K562 (cell line): ENCODE data around the gene LZTR1. TPM values are rescaled to one million over a fixed set of nuclear protein-coding genes. Genes with fewer than 3 reads are reported as not detected.

ENCODE experiments used
- ATAC-seq: fragments of 200-7000 bp; cut with Tn5 transposase; 3 replicates; pipeline ENCODE4 v1.9.1; 2020; ENCODE audit warnings: moderate library complexity
- BruUV-seq: library from RNA; stranded (reverse); fragments of 400-500 nt; replicated peaks from 2 replicates; lab custom pipeline; 2021; lab: Mats Ljungman, UMichigan
- CTCF ChIA-PET: fragments of 300-600 bp; formaldehyde crosslinking; extraction: SDS; loops from one replicate; lab custom pipeline; 2021; ENCODE audit warnings: low intra/inter-chr PET ratio; lab: Yijun Ruan, JAX
- POLR2A ChIA-PET: fragments of 300-600, 350-650 bp; sonication (Branson Sonifier 250); formaldehyde crosslinking; extraction: SDS; loops from one replicate; lab custom pipeline; 2021; ENCODE audit warnings: antibody characterized with exemption, inconsistent platforms; lab: Yijun Ruan, JAX
- DNase-seq, 4 experiments: peaks; one replicate each; pipeline versions ENCODE4 v3.0.0 to v3.0.0-alpha.2; 2011 to 2018; ENCODE audit warnings: low spot score in 3 of 4, mixed read lengths in 3 of 4; ENCODE audit errors: extremely low read depth in 1 of 4
- FAIRE-seq: peaks from 2 replicates; lab custom pipeline; 2011; peaks lifted over from hg19 to GRCh38; lab: Jason Lieb, UNC
- H2AFZ ChIP-seq: 2 replicates; pipeline ENCODE4 v1.6.0; 2011; ENCODE audit warnings: low read depth, low read length, control low read depth, inconsistent platforms
- H3K27ac ChIP-seq: fragments of 200-600 bp; 3 replicates; pipeline ENCODE4 v1.8.0; 2011; ENCODE audit warnings: low read depth, mild to moderate bottlenecking, control low read depth, inconsistent platforms, low read length, moderate library complexity, mixed read lengths; ENCODE audit errors: extremely low read depth
- H3K27me3 ChIP-seq, 2 experiments: fragments of 300-600 bp in 1 of 2; 2 replicates in 1 of 2; 3 replicates in 1 of 2; pipeline versions ENCODE4 v1.6.0 to v1.8.0; 2011; ENCODE audit warnings: inconsistent platforms in 2 of 2, low read length in 2 of 2, mild to moderate bottlenecking in 1 of 2, mixed read lengths in 1 of 2, moderate library complexity in 1 of 2; ENCODE audit not compliant: control insufficient read depth in 2 of 2, insufficient read depth in 2 of 2
- H3K36me3 ChIP-seq: fragments of 300-600 bp; 3 replicates; pipeline ENCODE4 v1.8.0; 2011; ENCODE audit warnings: mild to moderate bottlenecking, low read length, inconsistent platforms; ENCODE audit not compliant: control insufficient read depth, insufficient read depth
- H3K4me1 ChIP-seq, 2 experiments: fragments of 200-600 bp in 1 of 2; replicated peaks in 1 of 2; 2 replicates in 1 of 2; 3 replicates in 1 of 2; pipeline versions ENCODE4 v1.5.1 to v1.8.0; 2011; ENCODE audit warnings: inconsistent platforms in 2 of 2, low read length in 2 of 2, mild to moderate bottlenecking in 1 of 2, mixed read lengths in 1 of 2, moderate library complexity in 1 of 2; ENCODE audit not compliant: control insufficient read depth in 2 of 2, insufficient read depth in 2 of 2
- H3K4me2 ChIP-seq: 2 replicates; pipeline ENCODE4 v1.6.1; 2011; ENCODE audit warnings: low read length, control low read depth, inconsistent platforms, mixed read lengths; ENCODE audit not compliant: insufficient read depth
- H3K4me3 ChIP-seq: fragments of 200-600 bp; sonication (generic), shearing (Covaris generic); 2 replicates; pipeline ENCODE4 v1.5.1; 2016; ENCODE audit warnings: control low read depth, inconsistent platforms
- H3K79me2 ChIP-seq: fragments of 200-600 bp; 3 replicates; pipeline ENCODE4 v1.8.0; 2011; ENCODE audit warnings: low read length, inconsistent platforms; ENCODE audit not compliant: control insufficient read depth, insufficient read depth
- H3K9ac ChIP-seq, 2 experiments: 2 replicates each; pipeline versions ENCODE4 v1.6.0 to v1.6.1; 2011; ENCODE audit warnings: low read depth in 2 of 2, low read length in 2 of 2, control low read depth in 1 of 2, inconsistent platforms in 1 of 2, mild to moderate bottlenecking in 1 of 2, mixed read lengths in 1 of 2; ENCODE audit not compliant: insufficient read depth in 1 of 2
- H3K9me1 ChIP-seq: one replicate; pipeline ENCODE4 v1.6.0; 2011; ENCODE audit warnings: inconsistent platforms, mild to moderate bottlenecking, low read length, moderate library complexity; ENCODE audit not compliant: control insufficient read depth, insufficient read depth
- H3K9me3 ChIP-seq: replicated peaks from 2 replicates; pipeline ENCODE4 v1.5.1; 2011; ENCODE audit warnings: low read depth, low read length, inconsistent platforms; ENCODE audit not compliant: control insufficient read depth, insufficient read depth
- H4K20me1 ChIP-seq: replicated peaks from 2 replicates; pipeline ENCODE4 v1.6.1; 2011; ENCODE audit warnings: low read length, inconsistent platforms, mixed read lengths; ENCODE audit not compliant: control insufficient read depth, insufficient read depth
- E2F4 ChIP-seq: sonication (generic); formaldehyde crosslinking; IDR thresholded peaks from 2 replicates; pipeline ENCODE4 v1.8.0; 2022; ENCODE audit warnings: mild to moderate bottlenecking, low read depth, missing genetic modification reagents
- HMGXB4 ChIP-seq: sonication (generic); formaldehyde crosslinking; IDR thresholded peaks from 2 replicates; pipeline ENCODE4 v1.8.1; 2023; ENCODE audit warnings: mild to moderate bottlenecking, missing genetic modification reagents
- IFI16 ChIP-seq: fragments of 250-450 bp; sonication (Bioruptor Pico); IDR thresholded peaks from 2 replicates; pipeline ENCODE4 v2.1.2; 2022; ENCODE audit warnings: mild to moderate bottlenecking, inconsistent platforms
- KAT8 ChIP-seq: fragments of 450-650 bp; IDR thresholded peaks from 2 replicates; pipeline ENCODE4 v1.6.1; 2016; ENCODE audit warnings: low read depth, mild to moderate bottlenecking
- MTF1 ChIP-seq: fragments of 250-450 bp; sonication (Bioruptor Pico); IDR thresholded peaks from 2 replicates; pipeline ENCODE4 v1.9.0; 2021; ENCODE audit warnings: moderate library complexity, mild to moderate bottlenecking, inconsistent platforms, borderline replicate concordance
- MYC ChIP-seq, 2 experiments: fragments of 250-450 bp in 1 of 2; sonication (Bioruptor Pico) in 1 of 2; IDR thresholded peaks; 2 replicates each; pipeline versions ENCODE4 v1.5.1 to v1.6.1; 2012 to 2021; ENCODE audit warnings: low read depth in 2 of 2, borderline replicate concordance in 1 of 2, improper control_type of control experiment in 1 of 2, low read length in 1 of 2, mild to moderate bottlenecking in 1 of 2, moderate library complexity in 1 of 2
- RBM14 ChIP-seq: fragments of 200-400 bp; formaldehyde crosslinking; IDR thresholded peaks from 2 replicates; pipeline ENCODE4 v1.6.1; 2018; ENCODE audit warnings: low read depth, mild to moderate bottlenecking, low read length, moderate library complexity, borderline replicate concordance; ENCODE audit not compliant: insufficient read depth
- RFX1 ChIP-seq: fragments of 450-650 bp; IDR thresholded peaks from 2 replicates; pipeline ENCODE4 v1.6.1; 2016; ENCODE audit warnings: mild to moderate bottlenecking, moderate library complexity
- SREBF2 ChIP-seq: sonication (generic); formaldehyde crosslinking; IDR thresholded peaks from 2 replicates; pipeline ENCODE4 v1.4.0; 2020; ENCODE audit warnings: mild to moderate bottlenecking, missing genetic modification reagents
- TCF15 ChIP-seq: fragments of 250-450 bp; sonication (Bioruptor Pico); IDR thresholded peaks from 2 replicates; pipeline ENCODE4 v1.8.0; 2022; ENCODE audit warnings: moderate library complexity, mild to moderate bottlenecking, inconsistent platforms
- TGIF2 ChIP-seq: sonication (generic); formaldehyde crosslinking; IDR thresholded peaks from 2 replicates; pipeline ENCODE4 v1.8.1; 2022; ENCODE audit warnings: mild to moderate bottlenecking, missing genetic modification reagents, moderate library complexity
- ZNF445 ChIP-seq: fragments of 250-450 bp; sonication (Bioruptor Pico); IDR thresholded peaks from 2 replicates; pipeline ENCODE4 v1.4.0; 2020; ENCODE audit warnings: low read depth, mild to moderate bottlenecking, moderate library complexity
- ZNF512 ChIP-seq: IDR thresholded peaks from 2 replicates; pipeline ENCODE4 v1.6.1; 2016; ENCODE audit warnings: missing genetic modification characterization, missing compliant biosample characterization
- ZNF583 ChIP-seq: fragments of 250-450 bp; sonication (Bioruptor Pico); IDR thresholded peaks from 2 replicates; pipeline ENCODE4 v1.4.0; 2020
- ZNF76 ChIP-seq: fragments of 250-450 bp; sonication (Bioruptor Pico); IDR thresholded peaks from 2 replicates; pipeline ENCODE4 v1.4.0; 2020; ENCODE audit warnings: mild to moderate bottlenecking, moderate library complexity, borderline replicate concordance
- ZNF830 ChIP-seq: fragments of 250-450 bp; sonication (Bioruptor Pico); IDR thresholded peaks from 2 replicates; pipeline ENCODE4 v1.5.0; 2021; ENCODE audit warnings: mild to moderate bottlenecking
- WGBS: fragments of 100-300 bp; shearing (Covaris generic); methylation state at CpG from one replicate; pipeline ENCODE4 v1.1.6; 2016; ENCODE audit warnings: low coverage, mixed read lengths; ENCODE audit not compliant: insufficient coverage; ENCODE audit errors: missing lambda C conversion rate; 5-methylcytosine and 5-hydroxymethylcytosine counted together
- in situ Hi-C: fragments of 300-500 bp; cut with MboI; formaldehyde crosslinking; loops from 4 replicates; pipeline ENCODE4 v1.15.0; 2018; ENCODE audit warnings: inconsistent platforms, mixed read lengths
- intact Hi-C: fragments of 100-400 bp; cut with micrococcal nuclease; formaldehyde crosslinking; loops from 2 replicates; pipeline ENCODE4 v1.14.2; 2022
- polyA plus RNA-seq, 8 experiments: library from polyadenylated mRNA; depleted of rRNA in 4 of 8; stranded (reverse) in 5 of 8; unstranded in 3 of 8; fragments of >200 nt; fragmentation: Nextera tagmentation in 2 of 8; fragmentation: Illumina TruSeq in 1 of 8; extraction: Ambion mirVana in 2 of 8; extraction: Trizol in 1 of 8; gene quantifications; 2 replicates each; pipeline versions ENCODE4 v1.2.1 to v1.2.3, GENCODE V29; 2011 to 2014; ENCODE audit warnings: inconsistent platforms in 1 of 8, missing spikeins in 1 of 8
- total RNA-seq, 7 experiments: library from RNA; depleted of rRNA in 6 of 7; stranded (reverse); fragments of >200 nt in 6 of 7; fragmentation: Illumina TruSeq in 2 of 7; extraction: Trizol in 2 of 7; gene quantifications; 2 replicates each; pipeline versions ENCODE4 v1.2.1 to v1.2.3, GENCODE V29; 2011 to 2021; ENCODE audit warnings: low replicate concordance in 1 of 7

Gene LZTR1
- total and polyA plus RNA-seq, 9 of the 15 experiments (the other 6 are each of a cell fraction or from before 2014, with no cell fraction given): 2.2 to 135 (median 63.0) TPM

GRCh38 chr22:21020802-21021429, 38.8 kb downstream of the LZTR1 start:
- peaks cover 7% of the 10 kb centered on the region; the same call in 1 of the 2 replicates for H4K20me1 ChIP-seq
- ChIA-PET POLR2A (interaction anchor here (0.6 to 13.9 kb wide), 18 partner anchors 8 to 841 kb away, joined by 3 to 333 read pairs (median 4); partner anchors contain the start of genes LRRC74B, SLC7A4 and THAP7), CTCF (interaction anchor here (0.7 to 1.0 kb wide), 2 partner anchors 14 to 1911 kb away, joined by 3 to 6 read pairs; no protein-coding TSS in a partner anchor)
- intact Hi-C loops (loop anchor here (2.0 to 5.0 kb wide), 3 partner anchors 46 to 78 kb away; no protein-coding TSS in a partner anchor), in situ Hi-C loops (no loop called here)
- H3K4me2 ChIP-seq: no peak overlapping the region
- no peak overlapping the region for H2AFZ ChIP-seq
- peak overlapping the region in 1 of 2 experiments; percentile 33; a peak in 2 of 4 replicates for H3K9ac ChIP-seq
- H3K27ac ChIP-seq: no peak overlapping the region
- H3K9me1 ChIP-seq: no peaks in the 10 kb centered on the region
- H3K27me3 ChIP-seq: peaks cover 3 to 16% of the 10 kb centered on the region in 2 experiments; a peak in 4 of 5 replicates
- WGBS: 42% methylated on average over 7 of the region's 7 CpGs
- H3K9me3 ChIP-seq: no peaks in the 10 kb centered on the region
- no peaks in the 10 kb centered on the region; the same call in 2 of the 3 replicates for H3K79me2 ChIP-seq
- no TSS peak for BruUV-seq
- ATAC-seq (peak; percentile 88), DNase-seq (peak; percentile 85 to 98 (median 96)), FAIRE-seq (peak; percentile 57)
- H3K4me1 ChIP-seq: peaks cover 7 to 31% of the 10 kb centered on the region in 2 experiments
- no peak overlapping the region for H3K4me3 ChIP-seq
- H3K36me3 ChIP-seq: no peaks in the 10 kb centered on the region
- TF ChIP-seq IFI16 (CRISPR knock-in tag) (no peak), ZNF76 (CRISPR knock-in tag) (no peak), ZNF583 (CRISPR knock-in tag) (peak; percentile 51; the same call in 1 of the 2 replicates), TGIF2 (no peak), ZNF830 (peak; percentile 57; the same call in 1 of the 2 replicates), MTF1 (CRISPR knock-in tag) (no peak), MYC (IDR thresholded peaks at IDR 0.05; ENCODE audit: low read depth, low read length) (peak; percentile 32; the same call in 1 of the 2 replicates), MYC (CRISPR knock-in tag; IDR thresholded peaks at IDR 0.05; ENCODE audit: borderline replicate concordance, low read depth) (no peak), TCF15 (CRISPR knock-in tag) (0 out of 2 replicates have a peak, but pooled peaks have one; percentile 55), RBM14 (no peak), ZNF512 (tag) (no peak), KAT8 (no peak), E2F4 (CRISPR knock-in tag) (no peak), HMGXB4 (CRISPR knock-in tag) (0 out of 2 replicates have a peak, but pooled peaks have one; percentile 52), RFX1 (no peak), ZNF445 (CRISPR knock-in tag) (peak; percentile 51; the same call in 1 of the 2 replicates), SREBF2 (CRISPR knock-in tag) (no peak)
